IMR-90 (cell line): ENCODE measurements around the gene LRRC4C. TPM values are rescaled to one million over a fixed set of nuclear protein-coding genes. Genes with fewer than 3 reads are reported as not detected.

ENCODE experiments used
- ATAC-seq: fragments of 200-7000 bp; cut with Tn5 transposase; 2 replicates; pipeline ENCODE4 v1.9.1; 2020; ENCODE audit warnings: low read depth, mild to moderate bottlenecking, moderate library complexity
- BruUV-seq: library from RNA; stranded (reverse); fragments of 400-500 nt; replicated peaks from 2 replicates; lab custom pipeline; 2021; lab: Mats Ljungman, UMichigan
- CTCF ChIA-PET: fragments of 300-600 bp; formaldehyde crosslinking; extraction: SDS; loops from one replicate; lab custom pipeline; 2021; ENCODE audit warnings: antibody characterized with exemption; lab: Yijun Ruan, JAX
- POLR2A ChIA-PET: fragments of 300-600 bp; sonication (Branson Sonifier 250); formaldehyde crosslinking; loops from one replicate; lab custom pipeline; 2022; ENCODE audit warnings: antibody characterized with exemption; ENCODE audit not compliant: unreplicated experiment; lab: Charles Lee
- DNase-seq: peaks from one replicate; pipeline ENCODE4 v3.0.0; 2013
- H2AFZ ChIP-seq: replicated peaks from 2 replicates; pipeline ENCODE3; 2013; ENCODE audit warnings: low read length, mild to moderate bottlenecking; ENCODE audit not compliant: poor library complexity
- H2AK5ac ChIP-seq: 2 replicates; pipeline ENCODE4 v1.6.1; 2013; ENCODE audit warnings: low read depth, low read length, inconsistent platforms
- H2AK9ac ChIP-seq: replicated peaks from 2 replicates; pipeline ENCODE3; 2013; ENCODE audit warnings: mild to moderate bottlenecking, low read depth, low read length, moderate library complexity; ENCODE audit not compliant: poor library complexity
- H2BK120ac ChIP-seq: 2 replicates; pipeline ENCODE4 v1.6.1; 2013; ENCODE audit warnings: low read depth, low read length, inconsistent platforms
- H2BK15ac ChIP-seq: 3 replicates; pipeline ENCODE4 v1.6.1; 2013; ENCODE audit warnings: low read depth, low read length, inconsistent platforms
- H2BK20ac ChIP-seq: 2 replicates; pipeline ENCODE4 v1.6.1; 2013; ENCODE audit warnings: low read depth, mild to moderate bottlenecking, inconsistent platforms, low read length, moderate library complexity
- H2BK5ac ChIP-seq: 2 replicates; pipeline ENCODE4 v1.6.1; 2013; ENCODE audit warnings: mild to moderate bottlenecking, low read depth, low read length, inconsistent platforms; ENCODE audit not compliant: poor library complexity, severe bottlenecking
- H3K14ac ChIP-seq: replicated peaks from 2 replicates; pipeline ENCODE4 v1.6.1; 2013; ENCODE audit warnings: low read depth, low read length, inconsistent platforms
- H3K18ac ChIP-seq: 2 replicates; pipeline ENCODE4 v1.6.1; 2013; ENCODE audit warnings: low read depth, low read length, control low read depth
- H3K23ac ChIP-seq: 2 replicates; pipeline ENCODE4 v1.6.1; 2013; ENCODE audit warnings: low read depth, low read length, inconsistent platforms
- H3K27ac ChIP-seq: 2 replicates; pipeline ENCODE4 v1.5.1; 2013; ENCODE audit warnings: mild to moderate bottlenecking, control low read depth, low read length; ENCODE audit not compliant: insufficient read depth
- H3K27me3 ChIP-seq: 2 replicates; pipeline ENCODE4 v1.6.1; 2013; ENCODE audit warnings: low read length; ENCODE audit not compliant: control insufficient read depth, insufficient read depth
- H3K36me3 ChIP-seq: 2 replicates; pipeline ENCODE4 v1.6.1; 2013; ENCODE audit warnings: low read length, mixed read lengths; ENCODE audit not compliant: control insufficient read depth, insufficient read depth
- H3K4ac ChIP-seq: 2 replicates; pipeline ENCODE4 v1.6.1; 2013; ENCODE audit warnings: low read depth, low read length, inconsistent platforms
- H3K4me1 ChIP-seq: 2 replicates; pipeline ENCODE4 v1.6.1; 2013; ENCODE audit warnings: low read length, mixed read lengths; ENCODE audit not compliant: control insufficient read depth, insufficient read depth
- H3K4me2 ChIP-seq: 2 replicates; pipeline ENCODE4 v1.6.1; 2013; ENCODE audit warnings: low read depth, mild to moderate bottlenecking, control low read depth, low read length, moderate library complexity
- H3K4me3 ChIP-seq: 2 replicates; pipeline ENCODE4 v1.5.1; 2013; ENCODE audit warnings: low read depth, mild to moderate bottlenecking, control low read depth, low read length, moderate library complexity; ENCODE audit not compliant: insufficient read depth
- H3K56ac ChIP-seq: 2 replicates; pipeline ENCODE4 v1.6.1; 2013; ENCODE audit warnings: low read length, inconsistent platforms; ENCODE audit not compliant: insufficient read depth; ENCODE audit errors: extremely low read depth
- H3K79me1 ChIP-seq, 2 experiments: 2 replicates each; pipeline ENCODE4 v1.6.1; 2013; ENCODE audit warnings: low read length in 2 of 2, inconsistent platforms in 1 of 2, low read depth in 1 of 2
- H3K9ac ChIP-seq: 2 replicates; pipeline ENCODE4 v1.6.1; 2013; ENCODE audit warnings: low read depth, low read length, control low read depth
- H3K9me1 ChIP-seq: 2 replicates; pipeline ENCODE4 v1.6.1; 2013; ENCODE audit warnings: low read length, inconsistent platforms; ENCODE audit not compliant: insufficient read depth
- H3K9me3 ChIP-seq: 2 replicates; pipeline ENCODE4 v1.6.1; 2013; ENCODE audit warnings: low read length; ENCODE audit not compliant: control insufficient read depth, insufficient read depth
- H4K20me1 ChIP-seq: 2 replicates; pipeline ENCODE4 v1.6.1; 2013; ENCODE audit warnings: low read length, inconsistent platforms; ENCODE audit not compliant: insufficient read depth
- H4K5ac ChIP-seq: 2 replicates; pipeline ENCODE4 v1.6.1; 2013; ENCODE audit warnings: mild to moderate bottlenecking, low read depth, low read length, control low read depth
- H4K8ac ChIP-seq, 2 experiments: 2 replicates each; pipeline ENCODE4 v1.6.1; 2013; ENCODE audit warnings: low read depth in 2 of 2, low read length in 2 of 2, control low read depth in 1 of 2, inconsistent platforms in 1 of 2
- H4K91ac ChIP-seq: 2 replicates; pipeline ENCODE4 v1.6.1; 2013; ENCODE audit warnings: low read depth, low read length, inconsistent platforms; ENCODE audit not compliant: insufficient read depth
- BHLHE40 ChIP-seq: fragments of 150-350 bp; IDR thresholded peaks from 2 replicates; pipeline ENCODE4 v1.6.1; 2016; ENCODE audit warnings: mild to moderate bottlenecking, low read depth, low read length
- CEBPB ChIP-seq: IDR thresholded peaks from 2 replicates; pipeline ENCODE4 v1.6.1; 2012; ENCODE audit warnings: low read depth, low read length, improper control_type of control experiment
- MAFK ChIP-seq: IDR thresholded peaks from 2 replicates; pipeline ENCODE4 v1.6.1; 2012; ENCODE audit warnings: low read depth, low read length, improper control_type of control experiment
- MAZ ChIP-seq: IDR thresholded peaks from 2 replicates; pipeline ENCODE4 v1.6.1; 2012; ENCODE audit warnings: low read depth, mild to moderate bottlenecking, low read length, improper control_type of control experiment, moderate library complexity, borderline replicate concordance
- MXI1 ChIP-seq: IDR thresholded peaks from 2 replicates; pipeline ENCODE4 v1.6.1; 2012; ENCODE audit warnings: low read depth, mild to moderate bottlenecking, low read length, moderate library complexity, borderline replicate concordance
- RAD21 ChIP-seq: IDR thresholded peaks from 2 replicates; pipeline ENCODE4 v1.6.1; 2012; ENCODE audit warnings: low read length, improper control_type of control experiment
- RFX5 ChIP-seq: IDR thresholded peaks from 2 replicates; pipeline ENCODE4 v1.8.0; 2012; ENCODE audit warnings: low read depth, mild to moderate bottlenecking, low read length, moderate library complexity
- SMC3 ChIP-seq: fragments of 150-350 bp; IDR thresholded peaks from 2 replicates; pipeline ENCODE4 v1.6.1; 2016; ENCODE audit warnings: low read depth, mild to moderate bottlenecking, antibody characterized with exemption, low read length, moderate library complexity
- USF2 ChIP-seq: fragments of 150-350 bp; IDR thresholded peaks from 2 replicates; pipeline ENCODE4 v1.6.1; 2017; ENCODE audit warnings: mild to moderate bottlenecking, antibody characterized with exemption, low read length, low read depth
- WGBS, 2 experiments: methylation state at CpG; one replicate each; pipeline versions ENCODE4 v1.1.5 to v1.1.7; 2013; ENCODE audit warnings: missing lambda C conversion rate in 2 of 2; ENCODE audit not compliant: insufficient read length in 1 of 2; ENCODE audit errors: extremely low coverage in 2 of 2; 5-methylcytosine and 5-hydroxymethylcytosine counted together
- dilution Hi-C: fragments of 300-500 bp; cut with HindIII; formaldehyde crosslinking; loops from one replicate; pipeline ENCODE4 v1.14.3; 2018; ENCODE audit warnings: low sequenced_read_pairs; ENCODE audit not compliant: unreplicated experiment
- in situ Hi-C: fragments of 300-500 bp; cut with MboI; formaldehyde crosslinking; loops from 3 replicates; pipeline ENCODE4 v1.14.3; 2019; ENCODE audit warnings: low sequenced_read_pairs, inconsistent platforms, mixed read lengths
- intact Hi-C: fragments of 100-400 bp; cut with micrococcal nuclease; formaldehyde crosslinking; loops from 2 replicates; pipeline ENCODE4 v1.10.0; 2022
- polyA plus RNA-seq, 3 experiments: library from polyadenylated mRNA; depleted of rRNA; stranded (reverse); fragments of >200 nt; gene quantifications; 2 replicates each; pipeline ENCODE4 v1.2.3, GENCODE V29; 2012; ENCODE audit warnings: low replicate concordance in 1 of 3
- total RNA-seq: library from RNA; depleted of rRNA; stranded (reverse); fragments of >200 nt; gene quantifications from 2 replicates; pipeline ENCODE4 v1.2.3, GENCODE V29; 2012
- TF ChIP-seq, protein P1 (sequence below): fragments of 150-350 bp; IDR thresholded peaks from 2 replicates; pipeline ENCODE4 v1.6.1; 2016; ENCODE audit warnings: low read depth, mild to moderate bottlenecking, low read length, moderate library complexity, borderline replicate concordance
- TF ChIP-seq, protein P2 (sequence below): conservative IDR thresholded peaks from 2 replicates; pipeline ENCODE4 v1.5.1; 2012; ENCODE audit warnings: mild to moderate bottlenecking, low read depth, low read length, improper control_type of control experiment

Gene LRRC4C
- total and polyA plus RNA-seq, 2 of the 4 experiments (the other 2 are of a cell fraction): under 0.01 to 0.03 TPM

DNA sequence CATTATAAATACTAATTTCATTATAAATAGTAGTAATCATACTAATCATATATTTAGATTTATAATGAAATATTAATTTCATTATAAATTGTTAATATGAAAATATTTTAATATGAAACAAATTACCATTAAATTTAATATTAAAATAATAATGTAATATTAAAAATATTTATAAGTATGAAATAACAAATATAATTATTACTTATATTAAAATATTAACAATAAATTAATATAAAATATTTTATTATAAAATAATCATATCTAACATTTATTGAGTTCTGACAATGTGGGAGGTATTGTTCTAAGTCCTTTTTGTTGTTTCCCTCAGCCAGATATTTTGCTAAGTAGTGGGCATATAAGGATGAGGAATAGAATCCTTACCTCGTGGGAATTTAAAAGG is 1341.4 kb downstream of the LRRC4C start:
- Histone ChIP-seq H4K20me1 (no peaks in the 10 kb centered on the region), H2BK15ac (no peak overlapping the region), H2BK20ac (no peak overlapping the region), H3K27ac (no peak overlapping the region), H3K36me3 (no peaks in the 10 kb centered on the region), H3K27me3 (no peaks in the 10 kb centered on the region), H3K9me1 (no peaks in the 10 kb centered on the region), H2AFZ (no peak overlapping the region), H3K56ac (no peak overlapping the region), H2BK5ac (no peak overlapping the region), H2AK9ac (no peak overlapping the region), H4K91ac (no peak overlapping the region), H3K9me3 (peaks cover 8% of the 10 kb centered on the region), H4K5ac (no peak overlapping the region), H3K4me3 (no peak overlapping the region), H3K79me1 (no peaks in the 10 kb centered on the region), H3K23ac (no peak overlapping the region), H3K14ac (no peak overlapping the region), H3K18ac (no peak overlapping the region), H2AK5ac (no peak overlapping the region), H3K9ac (no peak overlapping the region), H4K8ac (no peak overlapping the region), H3K4me1 (no peaks in the 10 kb centered on the region), H2BK120ac (no peak overlapping the region), H3K4ac (no peak overlapping the region), H3K4me2 (no peak overlapping the region)
- no TSS peak for BruUV-seq
- whole genome bisulfite sequencing, 2 experiments: no CpG with 5 or more reads among the region's 1 CpG
- no peak for ATAC-seq
- intact Hi-C loops: no loop called here
- POLR2A ChIA-PET: no interaction called here
- in situ Hi-C loops: no loop called here
- TF ChIP-seq, protein P1, sequence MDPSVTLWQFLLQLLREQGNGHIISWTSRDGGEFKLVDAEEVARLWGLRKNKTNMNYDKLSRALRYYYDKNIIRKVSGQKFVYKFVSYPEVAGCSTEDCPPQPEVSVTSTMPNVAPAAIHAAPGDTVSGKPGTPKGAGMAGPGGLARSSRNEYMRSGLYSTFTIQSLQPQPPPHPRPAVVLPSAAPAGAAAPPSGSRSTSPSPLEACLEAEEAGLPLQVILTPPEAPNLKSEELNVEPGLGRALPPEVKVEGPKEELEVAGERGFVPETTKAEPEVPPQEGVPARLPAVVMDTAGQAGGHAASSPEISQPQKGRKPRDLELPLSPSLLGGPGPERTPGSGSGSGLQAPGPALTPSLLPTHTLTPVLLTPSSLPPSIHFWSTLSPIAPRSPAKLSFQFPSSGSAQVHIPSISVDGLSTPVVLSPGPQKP: no peak
- TF ChIP-seq, protein P2, sequence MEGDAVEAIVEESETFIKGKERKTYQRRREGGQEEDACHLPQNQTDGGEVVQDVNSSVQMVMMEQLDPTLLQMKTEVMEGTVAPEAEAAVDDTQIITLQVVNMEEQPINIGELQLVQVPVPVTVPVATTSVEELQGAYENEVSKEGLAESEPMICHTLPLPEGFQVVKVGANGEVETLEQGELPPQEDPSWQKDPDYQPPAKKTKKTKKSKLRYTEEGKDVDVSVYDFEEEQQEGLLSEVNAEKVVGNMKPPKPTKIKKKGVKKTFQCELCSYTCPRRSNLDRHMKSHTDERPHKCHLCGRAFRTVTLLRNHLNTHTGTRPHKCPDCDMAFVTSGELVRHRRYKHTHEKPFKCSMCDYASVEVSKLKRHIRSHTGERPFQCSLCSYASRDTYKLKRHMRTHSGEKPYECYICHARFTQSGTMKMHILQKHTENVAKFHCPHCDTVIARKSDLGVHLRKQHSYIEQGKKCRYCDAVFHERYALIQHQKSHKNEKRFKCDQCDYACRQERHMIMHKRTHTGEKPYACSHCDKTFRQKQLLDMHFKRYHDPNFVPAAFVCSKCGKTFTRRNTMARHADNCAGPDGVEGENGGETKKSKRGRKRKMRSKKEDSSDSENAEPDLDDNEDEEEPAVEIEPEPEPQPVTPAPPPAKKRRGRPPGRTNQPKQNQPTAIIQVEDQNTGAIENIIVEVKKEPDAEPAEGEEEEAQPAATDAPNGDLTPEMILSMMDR: no peak
- TF ChIP-seq CEBPB (no peak), MAZ (no peak), USF2 (no peak), MAFK (no peak), RFX5 (no peak), BHLHE40 (no peak), SMC3 (no peak), MXI1 (no peak), RAD21 (no peak)
- DNase-seq: no peak
- CTCF ChIA-PET: no interaction called here
- dilution Hi-C loops: no loop called here
